NCI-H1105 treated with DMSO at 0.1 percent for 48 hours (cell line): ENCODE results near the gene CXXC5.
"Not testable (repeated sequence)": the region's sequence is repeated elsewhere in the genome, so short reads cannot be mapped to it uniquely, and the experiment has no call there.

ENCODE experiments used
- DNase-seq: peaks from one replicate; lab custom pipeline; 2025; lab: John Stamatoyannopoulos, UW

Gene CXXC5

GRCh38 chr5:139712412-139712811, 64.3 kb downstream of the CXXC5 start:
- DNase-seq: no peak

GRCh38 chr5:139713898-139714297, 65.7 kb downstream of the CXXC5 start:
- not testable (repeated sequence) for DNase-seq

GRCh38 chr5:139717221-139717620, 69.1 kb downstream of the CXXC5 start:
- no peak for DNase-seq

- DNase-seq: not testable (repeated sequence)
Measured at GRCh38 chr5:139718403-139718802, 70.3 kb downstream of the CXXC5 start.

- not testable (repeated sequence) for DNase-seq
Measured at GRCh38 chr5:139719970-139720369, 71.8 kb downstream of the CXXC5 start.

GRCh38 chr5:139723986-139724587, 75.9 kb downstream of the CXXC5 start:
- DNase-seq: no peak

GRCh38 chr5:139725073-139725830, 77.1 kb downstream of the CXXC5 start:
- DNase-seq: no peak

- DNase-seq: no peak
Measured at GRCh38 chr5:139726248-139726647, 78.1 kb downstream of the CXXC5 start.

- DNase-seq: not testable (repeated sequence)
Measured at GRCh38 chr5:139727615-139728014, 79.5 kb downstream of the CXXC5 start.

GRCh38 chr5:139731281-139731680, 83.1 kb downstream of the CXXC5 start:
- no peak for DNase-seq

- DNase-seq: no peak
Measured at GRCh38 chr5:139732019-139732418, 83.9 kb downstream of the CXXC5 start.

- no peak for DNase-seq
Measured at GRCh38 chr5:139733010-139733688, 85.0 kb downstream of the CXXC5 start.
